HepG2 (cell line): ENCODE results near the gene C9orf50. TPM values are rescaled to one million over a fixed set of nuclear protein-coding genes. Genes with fewer than 3 reads are reported as not detected.

ENCODE experiments used
- BCLAF1 ChIP-seq: fragments of 450-650 bp; IDR thresholded peaks from 2 replicates; pipeline ENCODE4 v1.6.1; 2017; ENCODE audit warnings: mild to moderate bottlenecking
- ERF ChIP-seq: IDR thresholded peaks from 2 replicates; pipeline ENCODE4 v1.6.1; 2018; ENCODE audit warnings: missing biosample characterization, missing genetic modification reagents
- SAP130 ChIP-seq: IDR thresholded peaks from 2 replicates; pipeline ENCODE4 v1.6.1; 2016; ENCODE audit warnings: low read depth
- THRA ChIP-seq: sonication (generic); formaldehyde crosslinking; IDR thresholded peaks from 2 replicates; pipeline ENCODE4 v1.4.0; 2020; ENCODE audit warnings: missing genetic modification reagents, borderline replicate concordance
- ZNF451 ChIP-seq: sonication (generic); formaldehyde crosslinking; IDR thresholded peaks from 2 replicates; pipeline ENCODE4 v1.5.0; 2020; ENCODE audit warnings: mild to moderate bottlenecking, missing genetic modification reagents
- ZNF503 ChIP-seq: sonication (generic); formaldehyde crosslinking; IDR thresholded peaks from 2 replicates; pipeline ENCODE4 v1.4.0; 2020; ENCODE audit warnings: missing genetic modification reagents
- ZNF609 ChIP-seq: sonication (generic); formaldehyde crosslinking; IDR thresholded peaks from 2 replicates; pipeline ENCODE4 v1.4.0; 2020; ENCODE audit warnings: mild to moderate bottlenecking, missing genetic modification reagents, borderline replicate concordance
- ZNF615 ChIP-seq: sonication (generic); formaldehyde crosslinking; IDR thresholded peaks from 2 replicates; pipeline ENCODE4 v1.5.0; 2020; ENCODE audit warnings: mild to moderate bottlenecking, missing genetic modification reagents, borderline replicate concordance
- ZNF687 ChIP-seq: sonication (generic); formaldehyde crosslinking; IDR thresholded peaks from 2 replicates; pipeline ENCODE4 v1.5.1; 2020; ENCODE audit warnings: mild to moderate bottlenecking, missing genetic modification reagents, moderate library complexity
- ZNF749 ChIP-seq: sonication (generic); formaldehyde crosslinking; IDR thresholded peaks from 2 replicates; pipeline ENCODE4 v1.8.0; 2022; ENCODE audit warnings: mild to moderate bottlenecking, missing genetic modification reagents, moderate library complexity, borderline replicate concordance
- polyA plus RNA-seq, 8 experiments: library from polyadenylated mRNA; depleted of rRNA in 3 of 8; stranded (reverse) in 7 of 8; unstranded in 1 of 8; fragments of >200 nt; fragmentation: Illumina TruSeq in 4 of 8; extraction: Trizol in 4 of 8; gene quantifications; 2 replicates each; pipeline versions ENCODE4 v1.2.1 to v1.2.3, GENCODE V29; 2011 to 2016; ENCODE audit warnings: low read depth in 4 of 8, missing spikeins in 1 of 8, mixed read lengths in 1 of 8; ENCODE audit not compliant: insufficient read depth in 1 of 8
- total RNA-seq, 5 experiments: library from RNA; depleted of rRNA; stranded (reverse); fragments of >200 nt; fragmentation: Illumina TruSeq; extraction: Trizol; gene quantifications; 2 replicates each; pipeline ENCODE4 v1.2.3, GENCODE V29; 2016; ENCODE audit warnings: low read depth in 1 of 5

The C9orf50 gene
- total and polyA plus RNA-seq, 2 of the 13 experiments (the other 11 are each of a cell fraction or from before 2014, with no cell fraction given) = not detected

GRCh38 chr9:129626079-129626624 is 5.3 kb upstream of the C9orf50 start, which contains the start of gene NTMT1 (continued):
- no peak for TF ChIP-seq ZNF609
- no peak for TF ChIP-seq BCLAF1
- TF ChIP-seq SAP130 (CRISPR knock-in tag) = peak; percentile 86
- TF ChIP-seq ZNF451 = peak; percentile 53; the same call in 1 of the 2 replicates
- no peak for TF ChIP-seq ZNF615 (CRISPR knock-in tag)
- no peak for TF ChIP-seq ZNF749 (CRISPR knock-in tag)
- peak; percentile 94 for TF ChIP-seq ZNF687 (CRISPR knock-in tag)
- no peak for TF ChIP-seq ERF
- peak; percentile 75; the same call in 1 of the 2 replicates for TF ChIP-seq ZNF503 (CRISPR knock-in tag)
- no peak for TF ChIP-seq THRA (CRISPR knock-in tag)
